ENCODE measurements around the gene ESRRA. TPM values are rescaled to one million over a fixed set of nuclear protein-coding genes. Genes with fewer than 3 reads are reported as not detected.

The ESRRA gene
- total RNA-seq, 4 donors from 2014 or later: 26.0 to 39.3 (median 28.7) TPM

GRCh38 chr11:64357446-64357845 lies 52.1 kb downstream of the ESRRA start:
- peak overlapping the region in 2 of 4 donors; percentile 93 to 94 for H3K27ac ChIP-seq
- WGBS, 2 donors: 93 to 96% methylated on average over 5 to 6 of the region's 6 CpGs

GRCh38 chr11:64357904-64358535 lies 52.7 kb downstream of the ESRRA start:
- no peak for DNase-seq (ENCODE audit: low spot score in 2 of 2)
- TF ChIP-seq CTCF (IDR thresholded peaks at IDR 0.05) (no peak), EP300 (IDR thresholded peaks at IDR 0.05) (no peak), POLR2A (IDR thresholded peaks at IDR 0.05) (no peak)
- no peaks in the 10 kb centered on the region for H3K27me3 ChIP-seq
- 56 to 60% methylated on average over 7 to 10 of the region's 13 CpGs for WGBS, 2 donors
- peak overlapping the region; percentile 60 to 93 (median 79) for H3K4me3 ChIP-seq
- peaks cover 0 to 29% (median 0%) of the 10 kb centered on the region in 3 donors for H3K36me3 ChIP-seq
- H3K27ac ChIP-seq: peak overlapping the region; percentile 84 to 94 (median 90)
- H3K9me3 ChIP-seq: no peaks in the 10 kb centered on the region
- peaks cover 0 to 44% (median 27%) of the 10 kb centered on the region in 4 donors for H3K4me1 ChIP-seq

More at GRCh38 chr11:64357446-64357845, 52.1 kb downstream of the ESRRA start:
- Histone ChIP-seq H3K27me3 (no peaks in the 10 kb centered on the region), H3K4me1 (peaks cover 0 to 44% (median 27%) of the 10 kb centered on the region in 4 donors), H3K36me3 (peaks cover 0 to 23% (median 0%) of the 10 kb centered on the region in 3 donors), H3K4me3 (no peak overlapping the region), H3K9me3 (no peaks in the 10 kb centered on the region)
- TF ChIP-seq POLR2A (IDR thresholded peaks at IDR 0.05): no peak
- no peak for TF ChIP-seq EP300 (IDR thresholded peaks at IDR 0.05)
- TF ChIP-seq CTCF (IDR thresholded peaks at IDR 0.05): no peak
- DNase-seq (ENCODE audit: low spot score in 2 of 2): no peak

- Histone ChIP-seq H3K27me3 (no peaks in the 10 kb centered on the region), H3K27ac (peak overlapping the region; percentile 84 to 94 (median 90)), H3K4me3 (peak overlapping the region; percentile 60 to 93 (median 79)), H3K4me1 (peaks cover 0 to 44% (median 27%) of the 10 kb centered on the region in 4 donors), H3K36me3 (peaks cover 0 to 34% (median 0%) of the 10 kb centered on the region in 3 donors), H3K9me3 (no peaks in the 10 kb centered on the region)
- no peak for DNase-seq (ENCODE audit: low spot score in 2 of 2)
- 17 to 33% methylated on average over 3 to 6 of the region's 7 CpGs for WGBS, 2 donors
- TF ChIP-seq CTCF (IDR thresholded peaks at IDR 0.05): no peak
- TF ChIP-seq EP300 (IDR thresholded peaks at IDR 0.05): no peak
- no peak for TF ChIP-seq POLR2A (IDR thresholded peaks at IDR 0.05)
Observed at GRCh38 chr11:64358536-64358906, 53.2 kb downstream of the ESRRA start.

- DNase-seq (ENCODE audit: low spot score in 2 of 2): peak; percentile 14 to 49
- Histone ChIP-seq H3K36me3 (peaks cover 0 to 40% (median 4%) of the 10 kb centered on the region in 3 donors), H3K4me3 (peak within 1 kb of the TSS; percentile 73 to 93 (median 82)), H3K27me3 (no peaks in the 10 kb centered on the region), H3K27ac (peak within 1 kb of the TSS; percentile 84 to 94 (median 90)), H3K4me1 (peaks cover 0 to 44% (median 27%) of the 10 kb centered on the region in 4 donors), H3K9me3 (no peaks in the 10 kb centered on the region)
- peak in 2 of 5 experiments; percentile 49 to 63 for TF ChIP-seq CTCF (IDR thresholded peaks at IDR 0.05)
- TF ChIP-seq EP300 (IDR thresholded peaks at IDR 0.05): peak in 1 of 2 donors; percentile 66
- peak; percentile 71 to 80 for TF ChIP-seq POLR2A (IDR thresholded peaks at IDR 0.05)
- 0 to 1% methylated on average over 10 to 69 of the region's 70 CpGs for WGBS, 2 donors
Observed at GRCh38 chr11:64358907-64359711, 53.8 kb downstream of the ESRRA start, which contains the start of gene RPS6KA4. TSS of gene RPS6KA4 (plus strand) at chr11:64359162. CDS start at chr11:64359236, 74 bp downstream.

Data from tibial nerve (tissue), 4 donors.